OCI-M2 (cell line): ENCODE measurements around the gene EIF3C.
"Not testable (repeated sequence)": the region's sequence is repeated elsewhere in the genome, so short reads cannot be mapped to it uniquely, and the experiment has no call there.

Source experiments
- DNase-seq: peaks from one replicate; lab custom pipeline; 2025; ENCODE audit not compliant: unreplicated experiment; lab: John Stamatoyannopoulos, UW

EIF3C gene, protein sequence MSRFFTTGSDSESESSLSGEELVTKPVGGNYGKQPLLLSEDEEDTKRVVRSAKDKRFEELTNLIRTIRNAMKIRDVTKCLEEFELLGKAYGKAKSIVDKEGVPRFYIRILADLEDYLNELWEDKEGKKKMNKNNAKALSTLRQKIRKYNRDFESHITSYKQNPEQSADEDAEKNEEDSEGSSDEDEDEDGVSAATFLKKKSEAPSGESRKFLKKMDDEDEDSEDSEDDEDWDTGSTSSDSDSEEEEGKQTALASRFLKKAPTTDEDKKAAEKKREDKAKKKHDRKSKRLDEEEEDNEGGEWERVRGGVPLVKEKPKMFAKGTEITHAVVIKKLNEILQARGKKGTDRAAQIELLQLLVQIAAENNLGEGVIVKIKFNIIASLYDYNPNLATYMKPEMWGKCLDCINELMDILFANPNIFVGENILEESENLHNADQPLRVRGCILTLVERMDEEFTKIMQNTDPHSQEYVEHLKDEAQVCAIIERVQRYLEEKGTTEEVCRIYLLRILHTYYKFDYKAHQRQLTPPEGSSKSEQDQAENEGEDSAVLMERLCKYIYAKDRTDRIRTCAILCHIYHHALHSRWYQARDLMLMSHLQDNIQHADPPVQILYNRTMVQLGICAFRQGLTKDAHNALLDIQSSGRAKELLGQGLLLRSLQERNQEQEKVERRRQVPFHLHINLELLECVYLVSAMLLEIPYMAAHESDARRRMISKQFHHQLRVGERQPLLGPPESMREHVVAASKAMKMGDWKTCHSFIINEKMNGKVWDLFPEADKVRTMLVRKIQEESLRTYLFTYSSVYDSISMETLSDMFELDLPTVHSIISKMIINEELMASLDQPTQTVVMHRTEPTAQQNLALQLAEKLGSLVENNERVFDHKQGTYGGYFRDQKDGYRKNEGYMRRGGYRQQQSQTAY

DNA sequence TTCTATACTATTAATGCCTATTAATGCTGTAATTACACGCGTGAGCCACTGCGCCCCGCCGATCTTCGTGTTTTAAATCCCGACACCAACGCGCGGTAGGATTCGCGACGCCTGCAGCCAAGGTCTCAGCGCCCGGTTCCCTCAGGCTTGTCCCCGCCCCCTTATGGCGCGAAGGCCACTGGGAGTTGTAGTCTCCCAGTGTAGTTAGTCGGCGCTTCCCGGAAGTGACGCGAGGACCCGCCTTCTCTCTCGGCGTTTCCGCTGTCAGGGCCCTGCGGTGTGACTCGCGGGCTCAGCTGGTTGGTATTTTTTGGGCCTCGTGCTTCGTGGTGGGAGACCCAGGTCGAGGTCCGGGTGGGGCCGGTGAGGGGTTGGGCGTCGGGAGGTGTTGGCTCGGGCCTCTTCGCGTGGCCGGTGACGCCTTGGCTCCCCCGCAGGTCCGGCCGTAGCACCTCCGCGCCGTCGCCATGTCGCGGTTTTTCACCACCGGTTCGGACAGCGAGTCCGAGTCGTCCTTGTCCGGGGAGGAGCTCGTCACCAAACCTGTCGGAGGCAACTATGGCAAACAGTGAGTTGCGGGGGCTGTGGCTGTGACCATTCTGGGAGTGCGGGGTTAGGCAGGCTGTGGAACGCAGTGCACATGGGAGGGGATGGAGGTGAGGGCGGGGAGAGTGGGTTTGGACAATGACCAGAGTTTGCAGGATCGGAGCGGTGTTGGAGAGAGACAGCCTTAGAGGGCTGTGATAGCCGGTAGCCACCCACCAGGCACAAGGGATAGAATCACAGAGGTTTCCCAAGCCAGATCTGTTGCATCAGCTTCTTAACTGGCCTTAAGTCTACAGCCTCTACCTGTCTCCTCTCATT, at the start of gene EIF3C:
Gene EIF3C, plus strand, starts transcription at position 245 of the 864 bp plus-strand sequence. Its CDS starts 223 bp downstream, at position 468.
- DNase-seq, result not testable (repeated sequence)

DNA sequence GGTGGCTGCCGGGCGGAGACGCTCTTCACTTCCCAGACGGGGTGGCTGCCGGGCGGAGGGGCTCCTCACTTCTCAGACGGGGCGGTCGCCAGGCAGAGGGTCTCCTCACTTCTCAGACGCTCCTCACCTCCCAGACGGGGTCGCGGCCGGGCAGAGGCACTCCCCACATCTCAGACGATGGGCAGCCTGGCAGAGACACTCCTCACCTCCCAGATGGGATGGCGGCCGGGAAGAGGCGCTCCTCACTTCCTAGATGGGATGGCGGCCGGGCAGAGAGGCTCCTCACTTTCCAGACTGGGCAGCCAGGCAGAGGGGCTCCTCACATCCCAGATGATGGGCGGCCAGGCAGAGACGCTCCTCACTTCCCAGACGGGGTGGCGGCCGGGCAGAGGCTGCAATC, 45.0 kb upstream of the EIF3C start:
- not testable (repeated sequence) for DNase-seq

DNA sequence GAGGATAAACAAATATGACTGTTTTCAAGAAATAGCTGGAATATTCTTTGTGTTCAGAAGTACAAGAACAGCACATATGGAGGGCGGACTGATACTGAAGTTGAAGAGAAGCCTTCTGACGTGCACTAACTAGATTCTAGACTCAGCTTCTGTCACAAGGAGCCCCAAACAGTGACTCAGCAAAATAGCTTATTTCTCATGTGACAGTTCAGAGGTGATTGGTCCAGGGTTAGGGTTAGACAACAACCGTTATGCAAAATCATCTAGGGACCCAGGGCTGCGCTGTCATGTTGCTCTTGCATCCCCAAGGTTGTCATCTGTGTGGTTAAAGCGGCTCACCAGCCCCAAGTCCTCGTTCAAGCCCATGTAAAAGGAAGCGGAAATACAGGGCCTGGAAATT, 43.8 kb upstream of the EIF3C start:
- not testable (repeated sequence) for DNase-seq

DNA sequence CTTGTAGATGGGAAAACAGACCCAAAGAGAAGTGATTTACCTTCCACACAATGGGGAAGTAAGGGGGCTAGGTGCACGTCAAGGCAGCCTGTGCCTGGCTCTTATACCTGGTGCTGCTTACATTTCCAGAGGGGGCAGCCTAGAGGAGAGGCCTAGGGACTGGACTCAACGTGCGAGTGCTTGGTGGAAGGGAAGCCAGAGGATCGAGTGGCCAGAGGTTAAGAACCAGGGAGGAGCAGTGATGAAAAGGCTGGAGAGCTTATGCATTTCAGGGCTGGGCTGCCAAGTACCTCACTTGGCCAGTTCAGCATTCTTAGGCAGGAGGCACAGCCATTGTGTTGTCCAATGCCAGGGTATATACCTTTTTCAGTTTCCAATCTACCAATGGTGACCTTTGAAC, 43.1 kb upstream of the EIF3C start:
- not testable (repeated sequence) for DNase-seq

DNA sequence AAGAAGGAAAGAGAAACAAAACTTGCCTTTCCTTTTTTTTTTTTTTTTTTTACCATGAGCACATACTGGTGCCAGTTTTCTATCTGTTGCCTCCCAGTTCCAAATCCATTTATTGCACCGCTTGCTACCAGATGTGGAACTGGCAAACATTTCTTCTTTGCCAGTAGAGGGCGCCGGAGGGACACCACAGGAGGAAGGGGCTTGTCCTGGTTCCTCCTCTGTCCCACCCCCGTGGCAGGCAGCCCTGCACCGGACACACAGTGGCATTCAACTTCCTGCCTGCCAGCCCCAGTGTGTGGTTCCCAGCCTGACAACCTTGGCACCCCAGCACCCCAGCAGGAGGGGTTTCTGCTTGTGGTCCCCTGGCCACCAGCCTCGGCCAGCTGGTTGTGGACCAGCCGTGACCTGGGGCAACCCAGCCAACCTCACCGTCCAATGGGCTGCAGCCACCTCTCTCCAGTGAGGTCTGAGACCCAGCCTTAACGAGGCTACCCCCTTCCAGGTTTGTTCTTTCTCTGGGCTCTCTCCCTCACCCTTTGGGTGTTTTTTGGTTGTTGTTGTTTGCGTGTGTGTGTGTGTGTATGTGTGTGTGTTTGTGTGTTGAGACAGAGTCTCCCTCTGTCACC, 22.8 kb upstream of the EIF3C start:
- not testable (repeated sequence) for DNase-seq

DNA sequence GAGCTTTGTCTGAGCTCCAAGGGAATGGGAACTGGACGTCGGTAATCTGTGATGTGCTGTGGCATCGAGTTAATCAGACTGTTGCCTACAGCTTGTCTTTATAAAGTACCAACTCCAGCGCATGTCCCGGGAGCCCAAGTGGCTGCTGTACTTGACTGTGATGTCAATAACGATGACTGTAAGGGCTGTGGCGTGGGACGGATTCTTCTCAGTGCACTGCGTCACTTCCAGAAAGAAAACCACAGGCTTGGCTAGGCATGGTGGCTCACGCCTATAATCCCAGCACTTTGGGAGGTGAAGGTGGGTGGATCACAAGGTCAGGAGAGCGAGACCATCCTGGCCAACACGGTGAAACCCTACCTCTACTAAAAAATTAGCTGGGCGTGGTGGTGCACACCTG, 21.8 kb upstream of the EIF3C start:
- DNase-seq, result not testable (repeated sequence)

DNA sequence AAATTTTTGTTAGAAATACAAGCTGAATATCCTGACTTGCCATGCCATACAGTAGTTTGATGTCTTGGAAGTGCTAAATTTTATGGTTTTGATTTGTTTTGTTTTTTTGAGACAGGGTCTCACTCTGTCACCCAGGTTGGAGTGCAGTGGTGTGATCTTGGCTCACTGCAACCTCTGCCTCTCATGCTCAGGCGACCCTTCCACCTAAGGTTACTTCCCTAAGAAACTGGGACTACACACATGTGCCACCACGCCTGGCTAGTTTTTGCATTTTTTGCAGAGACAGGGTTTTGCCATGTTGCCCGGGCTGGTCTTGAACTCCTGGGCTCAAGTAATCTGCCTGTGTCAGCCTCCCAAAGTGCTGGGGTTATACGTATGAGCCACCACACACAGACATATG, 19.5 kb upstream of the EIF3C start:
- not testable (repeated sequence) for DNase-seq

DNA sequence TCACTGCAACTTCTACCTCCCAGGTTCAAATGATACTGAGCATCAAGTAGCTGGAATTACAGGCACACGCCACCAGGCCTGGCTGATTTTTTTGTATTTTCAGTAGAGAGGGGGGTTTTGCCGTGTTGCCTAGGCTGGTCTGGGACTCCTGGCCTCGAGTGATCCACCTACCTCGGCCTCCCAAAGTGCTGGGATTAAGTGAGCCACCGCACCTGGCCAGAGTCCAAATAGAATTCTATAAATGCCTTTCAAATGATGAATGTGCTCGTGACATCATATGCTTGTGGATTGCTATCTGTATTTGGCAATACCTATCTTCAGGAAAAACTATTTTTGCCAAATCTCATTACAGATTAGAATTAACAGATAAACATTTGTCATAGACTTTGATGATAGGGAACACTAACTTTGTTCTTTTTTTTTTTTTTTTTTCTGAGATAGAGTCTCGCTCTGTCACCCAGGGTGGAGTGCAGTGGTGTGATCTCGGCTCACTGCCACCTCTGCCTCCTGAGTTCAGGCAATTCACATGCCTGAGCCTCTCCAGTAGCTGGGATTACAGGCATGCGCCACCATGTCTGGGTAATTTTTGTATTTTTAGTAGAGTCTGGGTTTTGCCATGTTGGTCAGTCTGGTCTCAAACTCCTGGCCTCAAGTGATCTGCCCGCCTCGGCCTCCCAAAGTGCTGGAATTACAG, 17.9 kb upstream of the EIF3C start:
- DNase-seq, result not testable (repeated sequence)

DNA sequence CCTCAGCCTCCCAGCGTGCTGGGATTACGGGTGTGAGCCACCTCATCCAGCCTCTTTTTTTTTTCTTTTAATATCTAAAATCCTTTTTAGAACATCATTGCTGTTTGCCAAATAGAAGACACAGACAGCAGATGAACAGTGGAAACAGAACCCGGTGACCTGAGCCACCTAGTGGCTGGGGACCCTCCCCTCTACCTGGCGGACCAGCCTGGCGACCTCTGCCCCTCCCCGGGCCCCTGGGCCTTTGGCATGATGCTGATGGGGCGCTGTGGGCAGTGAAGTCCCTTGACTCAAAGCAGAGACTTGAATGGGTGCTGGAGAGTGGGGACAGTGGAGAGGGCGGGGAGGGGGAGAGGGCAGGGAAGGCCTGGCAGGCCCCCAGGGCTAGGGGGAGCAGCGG, 11.5 kb upstream of the EIF3C start:
- DNase-seq, result not testable (repeated sequence)

DNA sequence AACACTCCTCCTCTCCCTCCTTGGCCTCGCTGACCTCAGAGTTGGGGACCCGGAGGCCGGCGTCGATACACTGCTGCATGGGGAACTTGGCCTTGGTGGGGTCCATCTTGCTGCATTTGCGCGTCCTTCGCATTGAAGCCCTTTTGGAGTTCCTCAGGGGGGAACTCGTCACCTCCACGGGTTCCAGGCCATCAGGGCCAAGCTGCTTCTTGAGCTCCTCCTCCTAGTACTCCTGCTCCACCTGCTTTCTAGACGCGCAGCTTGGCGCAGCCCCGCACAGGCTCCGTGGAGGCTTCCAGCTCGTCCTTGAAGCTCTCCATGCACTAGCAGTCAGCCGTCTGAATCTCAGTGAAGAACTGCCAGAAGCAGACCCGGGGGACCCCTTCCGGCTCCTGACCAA, 10.9 kb upstream of the EIF3C start:
- DNase-seq, result not testable (repeated sequence)

DNA sequence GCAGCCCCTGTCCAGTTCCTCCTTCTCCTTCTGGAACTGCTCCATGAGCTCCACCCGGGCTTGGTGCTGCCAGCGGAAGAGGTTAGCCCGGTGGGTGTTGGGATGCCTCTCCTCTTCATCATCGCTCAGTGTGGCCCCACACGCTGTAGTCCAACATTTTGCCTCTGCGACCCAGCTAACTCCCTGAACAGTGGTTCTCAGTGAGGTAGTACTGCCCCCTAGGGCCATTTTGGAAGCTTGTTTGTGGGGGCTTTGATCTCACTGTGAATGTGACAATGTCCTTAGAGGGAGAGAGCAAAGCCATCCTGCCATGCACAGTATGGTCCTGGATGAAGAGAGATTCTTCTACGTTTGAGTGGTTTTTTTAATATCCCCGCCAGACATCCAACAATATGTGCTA, 9.9 kb upstream of the EIF3C start:
- not testable (repeated sequence) for DNase-seq

DNA sequence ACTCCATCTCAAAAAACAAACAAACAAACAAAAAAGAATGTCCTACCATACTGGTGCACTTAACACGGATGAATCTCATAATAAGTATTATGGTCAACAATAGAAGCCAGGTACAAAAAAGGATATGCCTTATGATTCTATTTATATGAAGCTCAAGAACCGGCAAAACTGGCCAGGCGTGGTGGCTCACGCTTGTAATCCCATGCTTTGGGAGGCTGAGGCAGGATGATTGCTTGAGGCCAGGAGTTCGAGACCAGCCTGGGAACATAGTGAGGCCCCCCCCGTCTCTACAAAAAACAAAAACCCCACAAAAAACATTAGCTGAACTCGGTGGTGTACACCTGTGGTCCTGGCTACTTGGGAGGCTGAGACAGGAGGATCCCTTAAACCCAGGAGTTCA, 7.0 kb upstream of the EIF3C start:
- not testable (repeated sequence) for DNase-seq

DNA sequence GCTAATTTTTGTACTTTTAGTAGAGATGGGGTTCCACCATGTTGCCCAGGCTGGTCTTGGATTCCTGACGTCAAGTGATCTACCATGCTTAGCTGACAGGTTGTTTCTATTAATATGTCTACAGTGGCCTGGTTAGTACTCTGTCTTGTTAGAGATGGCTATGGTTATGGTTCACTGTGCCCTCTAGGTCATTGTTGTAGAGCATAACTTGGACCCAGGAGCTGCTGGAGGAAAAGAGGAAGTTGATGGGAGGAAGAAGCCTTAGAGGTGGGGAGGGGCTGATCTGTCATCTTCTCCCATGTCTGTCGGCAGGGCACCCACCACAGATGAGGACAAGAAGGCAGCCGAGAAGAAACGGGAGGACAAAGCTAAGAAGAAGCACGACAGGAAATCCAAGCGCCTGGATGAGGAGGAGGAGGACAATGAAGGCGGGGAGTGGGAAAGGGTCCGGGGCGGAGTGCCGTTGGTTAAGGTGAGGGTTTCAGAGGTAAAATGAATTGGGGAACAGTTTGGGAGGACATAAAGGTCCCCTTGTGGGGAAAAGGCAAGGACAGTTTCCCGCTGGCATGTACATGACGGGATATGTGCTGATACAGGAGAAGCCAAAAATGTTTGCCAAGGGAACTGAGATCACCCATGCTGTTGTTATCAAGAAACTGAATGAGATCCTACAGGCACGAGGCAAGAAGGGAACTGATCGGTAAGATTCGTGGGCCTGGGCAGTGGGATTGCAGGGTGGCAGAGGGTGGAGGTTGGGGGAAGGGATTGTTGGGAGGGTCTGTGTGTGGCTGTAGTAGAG, 11.8 kb downstream of the EIF3C start:
- DNase-seq, result not testable (repeated sequence)

DNA sequence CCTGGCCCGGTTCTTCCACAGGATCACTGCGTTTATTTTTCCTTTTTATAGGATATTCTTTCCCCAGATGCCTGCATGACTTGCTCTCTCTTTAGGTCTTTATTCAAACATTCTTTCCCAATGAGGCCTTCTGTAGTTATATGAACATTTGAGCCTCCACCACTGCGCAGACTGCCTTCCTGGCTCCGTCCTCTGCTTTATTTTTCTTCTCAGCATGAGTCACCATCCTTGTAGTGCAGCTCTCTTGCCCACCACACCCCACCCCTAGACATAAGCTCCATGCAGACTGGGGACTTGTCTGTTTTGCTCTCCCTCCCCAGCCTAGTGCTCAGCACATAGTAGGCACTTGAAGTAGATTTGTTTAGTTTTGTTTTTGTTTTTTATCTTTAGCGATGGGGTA, 20.0 kb downstream of the EIF3C start:
- not testable (repeated sequence) for DNase-seq

DNA sequence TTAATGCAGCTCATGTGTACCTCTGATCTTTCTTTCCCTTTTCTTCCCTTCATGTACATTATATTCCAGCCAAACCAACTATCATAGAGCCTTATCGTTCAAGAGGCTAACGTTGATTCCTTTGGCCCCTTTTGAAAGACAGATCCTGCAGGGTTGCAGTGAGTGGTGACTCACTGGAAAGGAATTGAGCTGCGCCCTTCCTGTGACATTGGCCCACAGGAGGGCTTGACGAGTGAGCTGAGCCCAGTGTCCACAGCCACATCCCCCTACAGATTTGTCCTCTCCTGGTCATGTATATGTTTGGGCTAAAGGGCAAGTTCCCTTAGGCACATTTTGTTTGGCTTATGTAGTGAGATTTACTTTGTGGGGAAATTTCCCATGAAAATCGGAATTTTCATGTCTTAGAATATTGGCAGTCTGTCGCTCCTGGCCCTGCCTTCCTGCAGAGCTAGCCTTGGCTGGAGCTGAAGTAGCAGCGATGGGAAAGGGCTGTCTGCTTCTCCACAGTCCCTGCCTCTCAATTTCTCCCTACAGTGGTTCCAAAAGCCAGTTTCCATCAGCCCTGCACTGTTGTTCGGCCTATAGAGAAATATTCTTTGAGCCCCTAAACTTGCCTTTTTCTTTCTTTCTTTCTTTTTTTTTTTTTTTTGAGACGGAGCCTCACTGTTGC, 21.3 kb downstream of the EIF3C start:
- DNase-seq, result not testable (repeated sequence)

DNA sequence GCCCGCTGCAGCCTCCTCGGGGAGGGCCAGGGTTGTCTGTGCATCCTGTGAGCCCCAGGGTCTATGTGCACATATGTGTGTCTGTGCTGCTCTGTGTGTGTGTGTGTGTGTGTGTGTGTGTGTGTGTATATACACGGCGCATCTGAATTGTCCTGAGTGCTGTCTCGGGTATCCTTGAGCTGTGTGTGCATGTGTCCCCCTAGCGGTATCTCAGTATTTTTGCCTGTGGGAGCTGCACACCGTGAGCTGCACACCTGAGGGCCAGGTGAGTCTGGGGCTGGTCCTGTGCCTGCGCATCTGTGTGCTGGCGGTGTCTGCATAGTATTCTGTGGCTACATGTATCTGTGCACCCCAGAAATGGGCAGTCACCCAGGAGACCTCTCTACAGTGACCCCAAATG, 28.5 kb downstream of the EIF3C start:
- DNase-seq, result not testable (repeated sequence)

DNA sequence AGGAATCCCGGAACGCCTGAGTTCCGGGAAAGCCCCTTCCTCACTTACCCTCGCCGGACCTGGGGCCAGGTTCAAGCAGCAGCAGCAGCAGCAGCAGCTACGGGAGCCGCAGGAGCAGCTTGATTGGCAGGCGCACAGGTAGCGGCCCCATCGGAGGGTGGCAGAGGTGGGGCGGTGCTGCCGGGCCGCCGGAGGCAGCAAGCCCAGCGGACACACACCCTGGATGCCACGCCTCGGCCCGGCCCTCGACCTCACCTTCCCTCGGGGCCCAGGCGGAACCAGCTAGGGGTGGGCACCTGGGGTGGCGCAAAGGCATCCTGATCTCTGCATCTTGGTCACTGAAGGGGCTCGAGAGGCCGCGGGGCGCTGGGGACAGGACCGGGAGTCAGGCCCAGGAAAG, 29.4 kb downstream of the EIF3C start:
- DNase-seq, result not testable (repeated sequence)

DNA sequence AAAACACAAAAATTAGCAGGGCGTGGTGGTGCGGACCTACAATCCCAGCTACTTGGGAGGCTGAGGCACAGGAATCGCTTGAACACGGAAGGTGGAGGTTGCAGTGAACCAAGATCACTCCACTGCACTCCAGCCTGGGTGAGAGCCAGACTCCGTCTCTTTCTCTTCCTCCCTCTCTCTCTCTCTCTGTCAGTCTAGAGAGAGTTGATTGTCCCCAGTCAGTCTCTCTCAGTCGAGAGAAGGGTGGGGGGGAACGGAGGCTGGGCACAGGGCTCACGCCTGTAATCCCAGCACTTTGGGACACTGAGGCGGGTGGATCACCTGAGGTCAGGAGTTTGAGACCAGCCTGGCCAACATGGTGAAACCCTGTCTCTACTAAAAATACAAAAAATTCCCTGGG, 30.0 kb downstream of the EIF3C start:
- not testable (repeated sequence) for DNase-seq
